Measurements from ENCODE around the gene EHD2.
A peak's percentile ranks its signal among the peaks of the same experiment; 100 is the strongest.
"Not testable (repeated sequence)": the region's sequence is repeated elsewhere in the genome, so short reads cannot be mapped to it uniquely, and the experiment has no call there.

EHD2 gene

GRCh38 chr19:47716270-47716937 is 3.2 kb downstream of the EHD2 start:
- DNase-seq = no peak

- not testable (repeated sequence) for DNase-seq
These were observed 5.3 kb downstream of the EHD2 start for GRCh38 chr19:47718415-47719046.

GRCh38 chr19:47719047-47719859 is 6.0 kb downstream of the EHD2 start:
- DNase-seq = no peak

- DNase-seq = no peak
These were observed 7.6 kb downstream of the EHD2 start for GRCh38 chr19:47720669-47721422.

GRCh38 chr19:47723581-47723940 is 10.3 kb downstream of the EHD2 start:
- DNase-seq = no peak

GRCh38 chr19:47725759-47726401 is 12.7 kb downstream of the EHD2 start:
- no peak for DNase-seq

GRCh38 chr19:47726467-47726866 is 13.2 kb downstream of the EHD2 start:
- no peak for DNase-seq

DNA sequence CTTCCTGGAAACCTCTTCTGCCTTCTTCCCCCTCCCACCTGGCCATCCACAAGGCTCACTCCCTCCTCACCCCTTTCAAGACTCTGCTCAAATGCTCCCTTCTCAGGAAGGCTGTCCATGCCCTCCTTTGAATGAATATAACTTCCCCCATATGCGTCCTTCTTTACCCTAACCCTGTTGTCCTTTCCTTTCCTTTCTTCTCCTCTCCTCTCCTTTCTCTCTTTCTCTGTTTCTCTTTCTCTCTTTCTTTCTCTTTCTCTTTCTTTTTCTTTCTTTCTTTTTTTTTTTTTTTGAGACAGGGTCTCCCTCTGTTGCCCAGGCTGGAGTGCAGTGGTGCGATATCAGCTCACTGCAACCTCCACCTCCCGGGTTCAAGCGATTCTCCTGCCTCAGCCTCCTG is 15.1 kb downstream of the EHD2 start:
- DNase-seq = not testable (repeated sequence)

DNA sequence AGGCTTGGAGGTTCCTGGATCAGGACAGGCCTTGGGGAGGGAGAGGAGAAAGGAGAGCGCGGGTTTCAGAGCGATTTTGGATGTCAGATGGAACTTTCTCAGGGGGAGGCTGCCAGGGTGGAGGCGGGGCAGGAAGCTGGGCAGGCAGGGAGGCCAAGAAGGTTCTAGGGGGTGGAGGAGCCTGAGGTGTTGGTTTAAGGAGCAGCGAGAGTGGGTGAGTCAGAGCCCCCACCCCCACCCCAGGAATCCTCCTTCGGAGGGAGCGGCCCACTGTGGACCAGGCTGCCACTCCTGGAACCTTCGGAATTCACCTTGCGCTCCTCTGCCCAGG is 16.2 kb downstream of the EHD2 start:
- DNase-seq = peak; percentile 45

- DNase-seq = peak; percentile 30
These were observed 16.7 kb downstream of the EHD2 start for GRCh38 chr19:47729799-47730520.

- DNase-seq = no peak
These were observed 17.3 kb downstream of the EHD2 start for GRCh38 chr19:47730521-47730889.

DNA sequence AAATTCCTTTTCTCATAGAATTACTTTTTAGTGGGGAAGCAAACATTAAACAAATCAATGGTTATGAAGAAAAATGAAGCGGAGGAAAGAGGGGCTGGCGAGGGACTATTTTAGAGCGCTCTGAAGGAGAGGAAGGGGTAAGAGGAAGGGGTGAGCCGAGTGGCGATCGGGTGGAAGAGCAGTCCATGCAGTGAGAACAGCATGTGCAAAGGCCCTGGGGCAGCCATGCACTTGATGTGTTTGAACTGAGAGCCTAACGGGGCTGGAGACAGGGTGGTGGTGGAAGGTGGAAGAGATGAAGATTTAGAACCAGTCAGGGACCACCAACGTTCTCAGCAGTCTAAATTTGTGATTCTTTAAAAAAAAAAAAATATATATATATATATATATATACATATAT is 17.7 kb downstream of the EHD2 start:
- no peak for DNase-seq

- no peak for DNase-seq
These were observed 21.9 kb downstream of the EHD2 start for GRCh38 chr19:47735131-47735530.

- DNase-seq = no peak
These were observed 27.8 kb downstream of the EHD2 start for GRCh38 chr19:47740866-47741519.

DNA sequence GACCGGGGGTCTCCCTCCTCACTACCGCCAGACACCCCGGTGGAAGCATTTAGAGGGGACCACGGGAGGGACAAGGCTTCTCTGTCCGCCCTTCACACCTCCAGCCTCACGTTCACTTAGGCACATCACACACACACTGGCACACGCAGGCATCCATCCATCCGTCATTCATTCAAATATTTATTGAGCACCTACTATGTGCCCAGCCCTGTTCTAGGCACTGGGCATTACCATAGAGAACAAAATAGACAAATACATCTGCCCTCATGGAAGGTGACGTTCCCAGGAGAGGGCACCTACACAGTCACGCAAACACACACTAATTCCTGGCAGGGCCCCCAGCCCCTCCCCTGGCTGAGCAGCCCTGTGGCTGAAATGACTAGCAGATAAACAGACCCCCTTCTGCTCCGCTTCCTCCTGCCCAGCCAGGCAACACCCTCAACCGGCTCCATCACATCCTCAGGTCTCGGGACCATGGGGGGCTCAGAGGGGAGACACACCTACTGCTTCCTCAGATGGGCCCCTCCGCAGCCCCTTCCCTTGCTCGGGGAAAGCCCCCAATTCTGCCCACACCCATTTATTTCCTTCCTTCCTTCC is 28.4 kb downstream of the EHD2 start:
- no peak for DNase-seq

- DNase-seq = no peak
These were observed 29.4 kb downstream of the EHD2 start for GRCh38 chr19:47742634-47743033.

GRCh38 chr19:47745010-47745901 is 32.0 kb downstream of the EHD2 start, which contains the start of gene NOP53:
NOP53 (plus strand) TSS chr19:47745546; CDS start chr19:47745560, 14 bp downstream.
- DNase-seq = peak; percentile 98

- not testable (repeated sequence) for DNase-seq
These were observed 32.9 kb downstream of the EHD2 start for GRCh38 chr19:47746129-47746528.

- no peak for DNase-seq
These were observed 36.1 kb downstream of the EHD2 start for GRCh38 chr19:47749326-47749725.

DNA sequence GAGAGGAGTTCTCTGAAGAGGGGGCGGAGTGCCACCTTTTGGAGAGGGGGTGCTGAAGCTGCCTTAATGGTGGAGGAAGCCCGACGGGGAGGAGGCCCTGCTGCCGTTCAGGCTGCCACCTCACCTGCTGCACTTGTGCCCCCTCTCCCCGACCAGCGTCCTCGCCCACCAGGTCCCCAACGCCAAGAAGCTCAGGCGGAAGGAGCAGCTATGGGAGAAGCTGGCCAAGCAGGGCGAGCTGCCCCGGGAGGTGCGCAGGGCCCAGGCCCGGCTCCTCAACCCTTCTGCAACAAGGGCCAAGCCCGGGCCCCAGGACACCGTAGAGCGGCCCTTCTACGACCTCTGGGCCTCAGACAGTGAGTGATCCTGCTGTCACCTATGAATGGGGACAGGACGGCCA is 37.5 kb downstream of the EHD2 start:
- no peak for DNase-seq

All from CD4-positive, alpha-beta T cell treated with Interleukin-17A for 4 hours (primary cell).